ENCODE results near the gene LUC7L.
"Not testable (repeated sequence)": the region's sequence is repeated elsewhere in the genome, so short reads cannot be mapped to it uniquely, and the experiment has no call there.

GRCh38 chr16:230351-230750 lies 1.1 kb upstream of the LUC7L start:
- TF ChIP-seq CTCF, POLR2A (IDR thresholded peaks at IDR 0.05): not testable (repeated sequence)
